ENCODE results near the gene PTGFR.

Gene PTGFR

GRCh38 chr1:78490861-78491450 lies at the start of gene PTGFR:
Gene PTGFR (plus strand): TSS chr1:78490974. CDS start chr1:78492744, 1,770 bp downstream.
- no peak for DNase-seq

DNA sequence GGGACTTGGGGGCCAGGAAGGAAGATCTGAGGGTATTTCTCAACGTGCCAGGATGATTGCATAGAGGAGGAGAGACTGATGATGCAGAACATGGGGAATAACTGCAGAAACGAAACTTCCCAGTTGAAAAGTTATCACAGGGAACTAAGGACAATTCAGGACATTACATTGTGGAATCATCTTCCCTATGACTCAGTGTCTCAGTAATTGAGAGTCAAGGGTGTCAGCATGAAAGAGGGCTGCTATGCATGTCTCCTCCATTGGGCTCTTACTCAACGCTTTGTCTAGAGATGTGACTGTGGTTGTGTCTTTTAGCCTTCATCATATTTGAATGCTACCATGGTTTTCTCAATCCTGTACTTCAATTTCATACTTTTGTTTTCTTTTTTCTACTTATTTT lies 48.9 kb upstream of the PTGFR start:
- DNase-seq, result no peak

- DNase-seq, result no peak
These were observed 43.7 kb upstream of the PTGFR start for GRCh38 chr1:78447086-78447485.

DNA sequence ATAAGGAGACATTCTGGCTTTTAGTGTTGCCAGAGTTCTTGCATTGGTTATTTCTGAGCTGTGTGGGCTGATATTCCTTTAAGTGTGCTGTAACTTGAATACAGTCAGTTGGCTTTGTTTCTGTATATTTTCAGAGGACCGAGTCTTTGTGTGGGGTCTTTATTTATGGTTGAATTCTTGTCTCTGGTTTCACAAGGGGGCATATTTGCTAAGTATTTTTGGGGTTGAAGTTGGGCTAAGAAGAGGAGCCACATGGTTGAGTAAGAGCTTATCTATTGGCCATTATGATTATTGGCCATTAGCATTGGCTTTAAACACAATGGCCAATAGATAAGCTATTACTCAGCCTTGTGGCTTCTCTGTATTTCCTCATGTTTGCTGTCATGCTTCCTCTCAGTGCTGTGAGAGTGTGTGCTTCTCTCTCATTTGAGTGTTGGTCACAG lies 26.3 kb upstream of the PTGFR start:
- DNase-seq, result no peak

DNA sequence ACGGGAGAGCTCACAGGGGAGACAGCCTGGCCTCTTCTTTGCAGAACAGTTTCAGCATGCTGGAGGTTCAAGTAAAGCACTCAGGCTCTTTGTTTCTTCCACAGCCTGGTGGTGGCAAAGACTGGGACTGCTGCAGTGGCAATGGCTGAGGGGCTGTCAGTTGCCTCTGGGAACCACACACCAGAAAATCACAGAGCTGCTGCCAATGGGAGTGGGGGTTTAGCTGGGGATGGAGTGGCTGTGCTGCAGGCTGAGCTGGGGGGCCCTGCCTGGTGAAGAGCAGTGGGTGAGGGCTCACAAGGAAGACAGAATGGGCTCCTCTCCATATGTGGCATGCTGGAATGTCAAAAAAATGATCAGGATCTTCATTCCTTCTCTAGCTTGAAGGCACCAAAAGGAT lies 25.6 kb upstream of the PTGFR start:
- DNase-seq, result no peak

DNA sequence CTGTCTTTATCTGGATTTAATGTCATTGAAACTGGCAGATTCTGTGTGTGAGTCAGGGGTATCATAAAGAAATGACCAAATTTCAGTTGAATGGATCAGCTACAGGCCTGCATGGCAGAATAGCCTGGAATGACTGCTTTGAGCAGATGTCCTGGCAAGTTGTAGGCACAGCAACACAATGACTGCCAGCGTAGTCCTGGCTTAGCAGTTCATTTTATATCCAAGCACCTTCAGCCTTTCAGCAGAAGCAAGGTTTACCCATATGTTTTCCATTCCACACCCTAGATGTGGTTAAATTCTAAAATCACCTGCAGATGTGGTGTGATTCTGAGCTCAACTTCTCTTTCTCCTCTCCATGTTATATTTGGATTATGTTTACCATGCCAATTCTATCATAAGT lies 22.3 kb upstream of the PTGFR start:
- DNase-seq, result no peak

GRCh38 chr1:78469576-78469975 lies 21.2 kb upstream of the PTGFR start:
- no peak for DNase-seq

DNA sequence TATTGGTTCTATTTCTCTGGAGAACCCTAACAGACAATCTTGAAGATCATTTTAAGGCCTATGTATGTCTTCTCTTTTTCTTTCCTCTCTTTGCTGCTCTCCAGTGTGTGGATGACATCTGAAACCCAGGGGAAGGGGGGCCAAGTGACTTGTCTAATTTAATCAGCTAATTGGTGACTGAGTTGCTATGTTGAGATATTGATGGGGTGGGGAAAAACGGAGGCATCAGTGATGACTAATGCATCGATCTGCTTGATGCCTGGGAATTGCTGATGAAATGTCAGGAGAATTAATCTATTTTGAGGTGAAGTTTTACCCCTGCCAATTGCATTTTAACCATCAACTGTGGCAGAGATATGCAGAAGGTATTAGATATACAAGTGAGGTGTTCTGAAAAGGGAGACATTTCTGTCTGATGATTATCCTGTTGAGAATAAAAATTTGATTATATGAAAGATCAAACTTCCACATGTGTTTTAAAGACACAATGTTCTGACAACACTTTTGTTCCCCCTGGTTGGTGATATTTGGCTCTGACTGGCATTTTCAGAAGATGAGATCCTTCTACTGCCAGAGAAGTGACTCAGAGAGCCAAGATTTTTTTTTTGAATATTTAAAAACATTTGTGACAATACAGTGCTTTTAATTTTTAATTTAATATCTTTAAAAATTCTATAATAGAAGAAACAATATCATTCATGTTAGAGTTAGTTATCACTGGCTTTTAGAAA lies 18.7 kb upstream of the PTGFR start:
- DNase-seq, result no peak

- no peak for DNase-seq
These were observed 17.8 kb upstream of the PTGFR start for GRCh38 chr1:78472851-78473496.

DNA sequence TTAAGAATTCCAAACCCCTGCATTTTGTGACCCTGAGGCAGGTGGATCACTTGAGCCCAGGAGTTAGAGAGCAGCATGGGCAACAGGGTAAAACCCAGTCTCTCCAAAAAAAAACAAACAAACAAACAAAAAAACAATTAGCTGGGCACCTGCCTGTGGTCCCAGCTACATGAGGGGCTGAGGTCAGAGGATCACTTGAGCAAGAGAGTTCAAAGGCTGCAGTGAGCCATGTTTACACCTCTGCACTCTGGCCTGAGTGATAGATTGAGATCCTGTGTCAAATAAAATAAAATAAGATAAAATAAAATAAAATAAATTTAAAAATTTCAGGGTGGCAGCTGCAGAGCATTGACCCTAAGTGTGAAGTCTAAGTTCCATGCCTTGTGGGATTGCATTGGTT lies 16.7 kb upstream of the PTGFR start:
- no peak for DNase-seq

DNA sequence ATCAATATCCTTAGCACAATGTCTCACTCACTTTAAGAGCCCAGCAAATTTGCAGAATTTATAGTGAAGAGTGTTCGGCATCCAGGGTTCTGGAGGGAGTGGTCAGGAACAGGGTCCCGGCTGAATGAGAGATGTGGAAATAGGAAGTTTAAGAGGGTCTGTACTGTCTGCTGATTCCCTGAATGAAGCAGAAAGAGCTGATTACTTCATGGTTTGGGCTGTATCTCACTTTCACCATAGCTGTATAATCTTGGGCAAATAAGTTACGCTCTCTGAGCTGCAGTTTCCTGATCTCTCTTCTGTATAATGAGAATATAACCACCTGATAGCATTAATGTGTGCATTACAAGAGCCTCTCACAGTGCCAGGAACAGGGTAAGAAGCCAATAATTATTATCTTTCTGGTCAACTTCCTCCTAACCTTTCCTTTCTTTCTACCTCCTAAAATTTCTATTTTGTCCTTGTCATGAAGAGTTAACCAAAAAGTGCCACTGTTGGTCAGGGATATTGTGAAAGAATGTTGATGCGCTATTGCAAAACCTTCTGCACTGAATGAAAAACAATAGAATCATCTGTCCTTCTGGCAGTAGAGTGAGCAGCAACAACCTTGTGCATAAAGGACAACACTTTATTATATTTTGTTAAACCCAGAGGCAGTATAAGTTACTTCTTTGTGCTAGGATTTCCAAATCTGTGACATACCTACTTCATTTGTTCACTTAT lies 14.7 kb upstream of the PTGFR start:
- no peak for DNase-seq

DNA sequence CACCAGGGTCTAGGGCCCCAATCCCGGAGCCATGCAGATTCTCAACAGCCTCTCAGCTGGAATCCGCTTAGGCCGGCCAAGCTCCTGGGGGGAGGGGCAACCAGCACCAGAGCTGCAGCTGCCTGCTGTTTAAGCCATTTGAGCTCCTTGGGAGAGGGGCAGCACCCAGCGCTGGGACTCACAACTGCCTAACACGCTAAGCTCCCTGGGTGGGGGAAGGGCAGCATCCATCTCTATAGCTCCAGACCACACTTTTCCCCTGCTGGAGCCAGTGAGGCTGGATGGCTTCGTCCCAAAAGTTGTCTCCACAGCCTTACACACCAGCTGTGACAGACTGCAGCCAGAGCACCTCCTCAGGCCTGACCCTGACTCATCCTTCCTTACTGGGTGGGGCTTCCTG lies 6.9 kb upstream of the PTGFR start:
- no peak for DNase-seq

- no peak for DNase-seq
These were observed 787 bp downstream of the PTGFR start for GRCh38 chr1:78491451-78492071.

DNA sequence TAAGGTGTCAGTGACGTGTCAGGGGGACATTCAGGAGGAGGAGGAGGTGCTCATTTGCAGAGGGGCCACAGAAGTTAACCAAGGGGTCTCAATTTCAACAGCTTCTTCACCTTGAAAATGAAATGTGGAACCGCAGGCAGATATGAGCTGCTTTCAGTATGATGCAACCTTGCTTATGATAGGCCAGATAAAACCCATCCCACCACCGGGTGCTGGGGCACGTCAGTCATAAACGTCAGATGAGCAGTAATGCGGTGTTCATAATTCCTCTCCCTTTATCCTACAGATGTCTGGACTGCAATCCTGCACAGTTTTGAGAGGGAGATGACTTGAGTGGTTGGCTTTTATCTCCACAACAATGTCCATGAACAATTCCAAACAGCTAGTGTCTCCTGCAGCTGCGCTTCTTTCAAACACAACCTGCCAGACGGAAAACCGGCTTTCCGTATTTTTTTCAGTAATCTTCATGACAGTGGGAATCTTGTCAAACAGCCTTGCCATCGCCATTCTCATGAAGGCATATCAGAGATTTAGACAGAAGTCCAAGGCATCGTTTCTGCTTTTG lies 1.7 kb downstream of the PTGFR start:
- DNase-seq, result no peak

- no peak for DNase-seq
These were observed 2.7 kb downstream of the PTGFR start for GRCh38 chr1:78493451-78493850.

DNA sequence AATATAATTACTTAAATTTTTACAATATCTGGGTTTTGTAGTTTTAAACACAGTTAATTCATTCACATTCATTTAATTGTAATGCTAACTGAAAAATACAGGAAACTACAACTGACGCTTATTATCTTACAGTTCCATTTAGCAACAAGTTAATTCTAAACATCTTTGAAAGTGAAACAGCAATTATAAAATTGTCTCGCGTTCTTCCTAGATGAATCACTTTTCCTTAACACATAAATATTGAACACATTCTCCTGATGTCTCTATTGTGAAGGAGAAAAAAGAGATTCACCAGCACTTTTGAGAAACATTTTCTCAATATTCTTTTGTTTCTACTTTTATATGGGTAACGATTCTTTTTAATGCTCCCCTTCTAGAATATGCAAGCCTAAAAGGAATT lies 6.4 kb downstream of the PTGFR start:
- no peak for DNase-seq

DNA sequence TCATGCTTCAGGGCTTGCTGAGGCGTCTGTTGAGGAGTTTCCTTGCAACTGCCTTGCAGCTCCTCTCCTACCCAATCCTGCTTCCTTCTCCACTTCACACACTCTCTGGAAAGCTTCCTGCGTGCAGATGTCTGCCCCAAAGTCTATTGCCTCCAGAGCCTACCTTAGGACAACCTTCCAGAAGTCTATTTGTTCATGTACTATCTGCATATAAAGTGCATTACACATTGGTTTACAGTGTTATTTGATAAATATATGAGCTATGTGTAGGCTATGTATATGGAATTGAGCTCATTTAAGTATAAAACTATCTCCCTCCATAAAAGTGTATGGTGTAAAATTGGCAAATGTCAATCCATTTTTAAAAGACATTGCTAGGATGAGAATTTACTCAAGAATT lies 9.8 kb downstream of the PTGFR start:
- no peak for DNase-seq

DNA sequence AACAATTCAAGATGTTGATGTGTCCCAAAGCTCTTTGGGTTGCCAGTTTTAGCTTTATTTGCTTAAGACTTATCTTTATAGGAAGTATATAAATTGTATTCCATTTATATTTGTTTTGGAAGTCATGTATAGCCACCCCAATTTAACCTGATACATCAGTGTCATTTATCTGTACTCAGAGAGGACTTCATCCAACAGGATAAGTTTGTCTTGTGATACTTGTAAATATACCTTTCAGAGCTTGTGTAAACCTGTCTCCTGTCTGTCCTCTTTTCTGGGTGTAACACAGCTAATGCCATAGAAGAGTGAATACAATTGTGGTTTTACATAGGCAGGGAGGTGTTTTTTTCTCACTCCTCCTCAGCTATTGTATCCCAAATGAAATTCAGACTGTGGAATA lies 10.4 kb downstream of the PTGFR start:
- DNase-seq, result no peak

DNA sequence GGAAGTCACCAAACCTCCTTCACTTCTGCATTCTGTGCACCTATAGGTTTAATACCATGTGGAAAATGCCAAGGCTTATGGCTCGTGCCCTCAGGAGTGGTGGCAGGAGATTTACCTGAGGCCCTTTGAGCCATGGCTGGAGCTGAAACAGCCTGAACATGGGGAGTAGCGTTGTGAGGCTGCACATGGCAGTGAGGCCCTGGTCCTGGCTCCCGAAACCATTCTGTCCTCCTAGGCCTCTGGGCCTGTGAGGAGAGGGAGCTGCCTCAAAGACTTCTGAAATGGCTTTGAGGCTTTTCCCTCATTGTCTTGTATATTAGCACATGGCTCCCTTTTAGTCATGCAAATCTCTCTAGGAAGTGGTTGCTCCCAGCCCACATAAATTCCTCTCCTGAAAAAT lies 20.6 kb downstream of the PTGFR start:
- no peak for DNase-seq

- DNase-seq, result no peak
These were observed 25.9 kb downstream of the PTGFR start for GRCh38 chr1:78516716-78517115.

- no peak for DNase-seq
These were observed 28.7 kb downstream of the PTGFR start for GRCh38 chr1:78519446-78519845.

GRCh38 chr1:78520216-78520615 lies 29.4 kb downstream of the PTGFR start:
- no peak for DNase-seq

DNA sequence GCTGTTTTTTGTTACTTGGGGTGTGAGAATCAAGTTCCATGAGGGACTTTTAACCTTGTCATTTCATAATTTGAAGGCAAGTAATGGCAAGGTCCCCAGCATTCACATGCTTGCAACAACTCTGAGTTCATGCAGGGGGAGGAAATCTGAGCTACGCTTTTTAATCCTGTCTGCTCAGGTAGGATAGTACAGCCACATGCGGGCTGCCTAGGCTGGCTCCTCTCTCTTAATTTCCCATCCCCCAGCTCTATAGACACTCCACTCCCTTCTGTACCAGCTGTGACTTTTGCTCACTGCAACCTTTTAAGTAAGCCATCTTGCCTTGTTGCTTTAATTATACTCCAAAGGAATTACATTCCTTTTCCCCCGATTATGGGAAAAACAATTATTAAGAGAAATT lies 30.1 kb downstream of the PTGFR start:
- no peak for DNase-seq
